ENCODE measurements around the gene ZNF804A.
"Not testable (repeated sequence)": the region's sequence is repeated elsewhere in the genome, so short reads cannot be mapped to it uniquely, and the experiment has no call there.

The ZNF804A gene

GRCh38 chr2:184824597-184824996 lies 226.3 kb downstream of the ZNF804A start:
- no peak for DNase-seq (ENCODE audit: low spot score)

DNA sequence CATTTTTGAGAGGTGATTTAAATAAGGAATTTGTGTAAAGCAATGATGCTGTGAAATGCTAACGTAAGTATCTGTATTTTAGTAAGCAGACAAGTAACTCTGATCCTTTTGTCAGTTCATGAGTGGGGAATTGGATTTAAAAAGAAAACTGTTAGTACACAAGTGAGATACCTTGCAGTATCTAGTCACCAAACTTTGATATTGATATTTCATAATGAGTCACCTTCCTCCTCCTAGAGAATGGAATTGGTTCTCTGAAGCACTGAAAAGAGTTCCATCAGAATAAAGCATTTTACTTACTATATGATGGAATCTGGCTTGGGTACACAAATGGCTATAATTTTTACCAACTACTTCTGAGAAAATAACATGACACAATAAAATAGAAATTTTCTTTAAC lies 232.2 kb downstream of the ZNF804A start:
- no peak for DNase-seq (ENCODE audit: low spot score)

DNA sequence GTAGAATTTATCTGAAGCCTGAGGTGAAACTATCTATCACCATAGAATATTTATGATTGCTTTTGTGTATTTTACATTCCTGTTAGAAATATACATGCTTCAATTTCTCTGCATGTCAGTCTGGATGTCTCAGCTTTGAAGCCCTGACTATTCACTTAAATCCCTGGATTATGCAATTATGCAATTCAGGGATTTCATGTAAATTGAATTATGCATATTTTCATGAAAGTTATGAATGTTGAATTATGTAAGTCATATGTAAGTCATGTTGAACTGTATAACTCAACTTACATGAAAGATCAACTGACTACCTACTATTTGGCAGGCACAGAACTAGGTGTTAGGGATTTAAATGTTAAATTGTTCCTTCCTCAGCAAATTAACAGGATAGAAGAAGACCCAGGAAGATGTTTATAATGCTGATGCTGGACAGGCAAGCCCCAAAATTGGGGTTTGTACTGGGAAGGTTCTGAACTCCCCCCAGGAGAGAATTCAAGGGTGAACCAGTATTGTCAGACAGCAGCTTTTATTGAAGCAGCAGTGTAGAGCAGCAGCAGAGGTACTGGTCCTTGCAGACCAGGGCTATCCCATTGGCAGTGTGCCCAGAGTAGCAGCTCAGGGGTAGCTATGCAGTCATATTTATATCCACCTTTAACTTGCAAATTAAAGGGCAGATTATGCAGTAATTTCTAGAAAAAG lies 236.5 kb downstream of the ZNF804A start:
- no peak for DNase-seq (ENCODE audit: low spot score)

DNA sequence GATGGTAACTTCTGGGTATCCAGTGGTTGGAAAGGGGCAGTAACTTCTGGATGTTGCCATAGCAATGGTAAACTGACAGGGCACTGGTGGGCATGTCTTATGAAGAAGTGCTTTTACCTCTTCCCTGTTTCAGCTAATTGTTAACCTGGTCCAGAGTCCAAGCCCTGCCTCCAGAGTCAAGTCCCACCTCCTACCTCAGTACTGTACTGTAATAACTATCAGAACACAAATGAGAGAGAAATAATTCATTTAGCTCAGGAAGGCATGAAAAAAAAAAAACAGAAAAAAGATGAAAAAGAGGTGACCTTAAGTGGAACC lies 237.0 kb downstream of the ZNF804A start:
- DNase-seq (ENCODE audit: low spot score) = no peak

- no peak for DNase-seq (ENCODE audit: low spot score)
Measured at GRCh38 chr2:184847331-184847730, 249.0 kb downstream of the ZNF804A start.

GRCh38 chr2:184849516-184849915 lies 251.2 kb downstream of the ZNF804A start:
- no peak for DNase-seq (ENCODE audit: low spot score)

- DNase-seq (ENCODE audit: low spot score) = no peak
Measured at GRCh38 chr2:184851576-184851975, 253.2 kb downstream of the ZNF804A start.

DNA sequence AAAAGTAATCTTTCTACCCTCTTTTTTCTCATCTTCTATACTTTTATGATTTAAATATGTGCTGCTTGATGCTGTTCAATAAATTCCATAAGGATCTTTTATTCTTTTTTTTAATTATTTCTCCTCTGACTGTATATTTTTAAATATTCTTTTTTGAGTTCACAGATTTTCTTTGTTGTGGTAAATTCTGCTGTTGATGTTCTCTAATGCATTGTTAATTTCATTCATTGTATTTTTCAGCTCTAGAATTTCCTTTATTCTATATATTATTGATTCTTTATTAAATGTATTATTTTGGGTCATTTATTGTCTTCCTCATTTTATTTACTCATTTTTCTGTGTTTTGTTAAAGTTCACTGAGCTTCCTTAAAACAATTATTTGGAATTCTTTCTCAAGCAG lies 260.9 kb downstream of the ZNF804A start:
- DNase-seq (ENCODE audit: low spot score) = no peak

DNA sequence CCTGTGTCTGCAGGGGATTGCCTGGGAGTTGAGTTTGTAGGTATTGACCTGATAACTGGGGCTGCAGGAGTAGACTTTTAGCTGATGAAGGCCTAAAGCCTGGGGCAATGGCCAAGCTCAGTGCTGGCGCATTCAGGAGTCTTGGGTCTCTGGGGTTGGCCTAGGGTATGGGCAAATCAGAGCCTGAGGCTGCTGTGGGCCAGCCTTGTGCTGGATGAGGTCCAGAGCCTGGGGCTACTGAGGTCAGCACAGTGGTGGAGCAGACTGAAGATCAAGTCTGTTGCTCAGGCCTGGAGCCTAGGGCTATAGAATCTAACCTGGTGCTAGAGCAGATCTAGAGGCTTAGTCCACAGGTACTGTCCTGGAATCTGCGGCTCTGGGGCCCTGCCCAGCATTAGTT lies 262.4 kb downstream of the ZNF804A start:
- DNase-seq (ENCODE audit: low spot score) = no peak

DNA sequence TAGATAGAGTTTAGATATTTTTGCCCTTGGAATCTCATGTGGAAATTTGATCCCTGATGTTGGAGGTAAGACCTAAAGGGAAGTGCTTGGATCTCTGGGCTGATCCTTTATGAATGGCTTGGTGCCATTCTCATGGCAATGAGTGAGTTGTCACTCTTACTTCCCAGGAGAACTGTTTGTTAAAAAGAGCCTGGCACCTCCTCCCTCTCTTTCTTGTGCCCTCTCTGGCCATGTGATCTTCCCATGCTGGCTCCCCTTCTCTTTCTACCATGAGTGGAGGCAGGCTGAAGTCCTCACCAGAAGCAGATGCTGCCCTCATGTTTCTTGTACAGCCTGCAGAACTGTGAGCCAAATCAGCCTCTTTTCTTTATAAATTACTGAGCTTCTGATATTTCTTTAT lies 276.9 kb downstream of the ZNF804A start:
- DNase-seq (ENCODE audit: low spot score) = no peak

DNA sequence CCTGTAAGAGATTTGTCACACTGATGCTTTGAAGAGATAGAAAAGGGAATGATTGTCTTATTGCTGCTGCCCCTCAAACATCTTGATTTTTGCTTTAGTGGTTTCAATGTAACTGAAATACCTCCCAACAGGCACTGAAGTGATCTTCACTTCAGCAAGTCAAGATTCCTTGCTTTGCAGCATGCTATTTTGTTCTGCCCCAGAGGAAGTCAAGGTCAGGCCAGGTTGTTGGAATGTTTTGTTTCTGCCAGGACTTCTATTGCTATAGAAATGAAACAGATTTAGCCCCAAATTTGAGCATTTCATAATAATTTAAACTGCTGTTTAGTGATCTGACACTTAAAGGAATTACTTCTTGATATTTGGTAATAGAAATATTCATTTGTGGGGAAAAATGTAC lies 277.6 kb downstream of the ZNF804A start:
- no peak for DNase-seq (ENCODE audit: low spot score)

GRCh38 chr2:184877909-184878308 lies 279.6 kb downstream of the ZNF804A start:
- DNase-seq (ENCODE audit: low spot score) = no peak

- DNase-seq (ENCODE audit: low spot score) = no peak
Measured at GRCh38 chr2:184879671-184880070, 281.3 kb downstream of the ZNF804A start.

DNA sequence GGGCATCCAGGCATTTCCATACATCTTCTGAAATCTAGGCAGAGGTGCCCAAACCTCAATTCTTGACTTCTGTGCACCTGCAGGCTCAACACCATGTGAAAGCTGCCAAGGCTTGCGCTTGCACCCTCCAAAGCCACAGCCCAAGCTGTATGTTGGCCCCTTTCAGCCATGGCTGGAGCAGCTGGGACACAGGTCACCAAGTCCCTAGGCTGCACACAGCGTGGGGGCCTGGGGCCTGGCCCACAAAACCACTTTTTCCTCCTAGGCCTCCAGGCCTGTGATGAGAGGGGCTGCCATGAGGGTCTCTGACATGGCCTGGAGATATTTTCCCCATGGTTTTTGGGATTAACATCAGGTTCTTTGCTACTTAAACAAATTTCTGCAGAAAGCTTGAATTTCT lies 288.3 kb downstream of the ZNF804A start:
- not testable (repeated sequence) for DNase-seq (ENCODE audit: low spot score)

GRCh38 chr2:184890311-184890710 lies 292.0 kb downstream of the ZNF804A start:
- DNase-seq (ENCODE audit: low spot score) = no peak

DNA sequence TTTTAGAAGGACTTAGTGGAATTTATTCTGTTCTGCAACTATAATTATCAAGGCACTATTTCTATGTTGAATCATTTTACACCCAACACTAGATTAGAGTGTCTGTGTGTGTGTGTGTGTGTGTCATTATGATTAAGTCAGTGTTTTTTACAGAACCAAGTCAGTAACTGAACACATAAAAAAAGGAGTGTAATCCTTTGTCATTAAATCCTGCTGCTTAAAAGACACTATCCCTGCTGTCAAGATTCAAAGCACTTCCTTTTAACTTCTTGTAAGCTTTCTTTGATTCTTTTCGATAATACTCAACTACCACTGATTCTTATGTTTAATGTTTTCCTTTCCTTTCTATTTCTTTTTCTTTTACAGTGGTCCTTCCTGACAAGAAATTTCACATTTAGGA lies 306.7 kb downstream of the ZNF804A start:
- DNase-seq (ENCODE audit: low spot score) = no peak

- no peak for DNase-seq (ENCODE audit: low spot score)
Measured at GRCh38 chr2:184906160-184906559, 307.8 kb downstream of the ZNF804A start.

DNA sequence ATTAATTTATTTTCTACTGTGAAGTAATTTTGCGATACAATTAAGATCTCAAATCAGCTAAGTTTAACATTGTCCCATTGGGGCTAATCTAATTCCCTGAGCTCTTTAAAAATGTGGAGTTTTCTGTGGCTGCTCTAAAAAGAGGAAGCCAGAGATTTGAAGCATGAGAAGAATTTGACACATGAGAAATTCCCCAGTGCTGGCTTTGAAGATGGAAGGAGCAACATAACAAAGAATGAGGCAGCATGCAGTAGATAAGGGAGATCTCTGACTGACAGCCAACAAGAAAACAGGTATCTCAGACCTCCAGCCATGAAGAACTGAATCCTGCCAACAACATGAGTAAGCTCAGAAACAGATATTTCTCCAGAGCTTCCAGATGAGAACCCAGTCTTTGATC lies 308.4 kb downstream of the ZNF804A start:
- no peak for DNase-seq (ENCODE audit: low spot score)

DNA sequence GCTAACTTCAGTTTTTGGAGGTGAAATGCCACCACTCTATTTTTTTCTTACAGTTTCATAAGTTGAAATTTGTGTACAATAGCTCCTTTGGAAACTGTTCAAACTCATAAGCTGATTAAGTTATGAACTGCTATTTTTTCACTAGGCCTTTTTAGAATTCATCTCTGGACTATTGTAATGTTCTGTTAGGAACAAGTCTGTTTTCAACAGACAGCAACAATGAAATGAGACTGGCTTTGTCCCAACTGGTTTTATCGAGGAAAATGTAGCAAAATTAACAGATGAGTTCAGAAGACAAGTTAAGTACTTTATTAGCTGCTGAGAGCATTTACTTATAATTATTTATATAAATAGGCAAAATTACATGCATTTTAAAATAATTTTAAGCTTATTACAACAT lies 310.6 kb downstream of the ZNF804A start:
- DNase-seq (ENCODE audit: low spot score) = no peak

GRCh38 chr2:184920451-184920965 lies 322.2 kb downstream of the ZNF804A start:
- peak; percentile 19 for DNase-seq (ENCODE audit: low spot score)

- DNase-seq (ENCODE audit: low spot score) = no peak
Measured at GRCh38 chr2:184921676-184922075, 323.3 kb downstream of the ZNF804A start.

- no peak for DNase-seq (ENCODE audit: low spot score)
Measured at GRCh38 chr2:184923751-184924150, 325.4 kb downstream of the ZNF804A start.

DNA sequence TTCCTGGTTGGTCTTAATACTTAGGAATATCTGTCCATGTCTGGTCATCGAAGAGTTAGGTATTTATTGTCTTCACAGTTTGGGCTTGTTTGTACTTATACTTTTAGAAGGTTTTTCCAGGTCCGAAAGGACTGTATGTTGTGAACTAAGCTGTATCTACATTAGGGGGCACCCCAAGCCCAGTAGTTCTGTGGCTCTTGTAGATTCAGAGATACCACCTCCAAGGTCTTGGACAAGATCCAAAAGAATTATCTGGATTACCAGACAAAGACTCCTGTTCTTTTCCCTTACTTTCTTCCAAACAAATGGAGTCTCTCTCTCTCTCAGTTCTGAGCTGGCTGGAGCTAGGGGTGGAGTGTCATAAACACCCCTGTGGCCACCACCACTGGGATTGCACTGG lies 328.7 kb downstream of the ZNF804A start:
- DNase-seq (ENCODE audit: low spot score) = no peak

DNA sequence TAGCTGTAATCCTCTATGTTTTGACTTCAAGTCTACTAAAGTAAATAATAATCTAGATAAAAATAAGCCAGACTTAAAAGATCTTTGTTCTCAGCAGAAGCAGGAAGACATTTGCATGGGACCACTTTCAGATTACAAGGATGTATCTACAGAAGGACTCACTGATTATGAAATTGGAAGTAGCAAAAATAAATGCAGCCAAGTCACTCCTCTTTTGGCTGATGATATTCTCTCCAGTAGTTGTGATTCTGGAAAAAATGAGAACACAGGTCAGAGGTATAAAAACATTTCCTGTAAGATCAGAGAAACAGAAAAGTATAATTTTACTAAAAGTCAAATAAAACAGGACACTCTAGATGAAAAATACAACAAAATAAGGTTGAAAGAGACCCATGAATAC lies 338.4 kb downstream of the ZNF804A start:
- no peak for DNase-seq (ENCODE audit: low spot score)

All from putamen (tissue), 1 donor.